ENCODE results near the gene PNLDC1. TPM values are rescaled to one million over a fixed set of nuclear protein-coding genes. Genes with fewer than 3 reads are reported as not detected.

Gene PNLDC1
- polyA plus RNA-seq, 1 donor from 2014 or later = not detected

- H3K4me3 ChIP-seq (ENCODE audit: low read length) = no peak overlapping the region
- H3K27ac ChIP-seq (ENCODE audit: low read length) = no peak overlapping the region
- H3K36me3 ChIP-seq (ENCODE audit: insufficient read depth, low read length) = peaks cover 22% of the 10 kb centered on the region
- no peak for TF ChIP-seq SMC3 (conservative IDR thresholded peaks at IDR 0.05; ENCODE audit: poor library complexity)
- TF ChIP-seq, protein P1, sequence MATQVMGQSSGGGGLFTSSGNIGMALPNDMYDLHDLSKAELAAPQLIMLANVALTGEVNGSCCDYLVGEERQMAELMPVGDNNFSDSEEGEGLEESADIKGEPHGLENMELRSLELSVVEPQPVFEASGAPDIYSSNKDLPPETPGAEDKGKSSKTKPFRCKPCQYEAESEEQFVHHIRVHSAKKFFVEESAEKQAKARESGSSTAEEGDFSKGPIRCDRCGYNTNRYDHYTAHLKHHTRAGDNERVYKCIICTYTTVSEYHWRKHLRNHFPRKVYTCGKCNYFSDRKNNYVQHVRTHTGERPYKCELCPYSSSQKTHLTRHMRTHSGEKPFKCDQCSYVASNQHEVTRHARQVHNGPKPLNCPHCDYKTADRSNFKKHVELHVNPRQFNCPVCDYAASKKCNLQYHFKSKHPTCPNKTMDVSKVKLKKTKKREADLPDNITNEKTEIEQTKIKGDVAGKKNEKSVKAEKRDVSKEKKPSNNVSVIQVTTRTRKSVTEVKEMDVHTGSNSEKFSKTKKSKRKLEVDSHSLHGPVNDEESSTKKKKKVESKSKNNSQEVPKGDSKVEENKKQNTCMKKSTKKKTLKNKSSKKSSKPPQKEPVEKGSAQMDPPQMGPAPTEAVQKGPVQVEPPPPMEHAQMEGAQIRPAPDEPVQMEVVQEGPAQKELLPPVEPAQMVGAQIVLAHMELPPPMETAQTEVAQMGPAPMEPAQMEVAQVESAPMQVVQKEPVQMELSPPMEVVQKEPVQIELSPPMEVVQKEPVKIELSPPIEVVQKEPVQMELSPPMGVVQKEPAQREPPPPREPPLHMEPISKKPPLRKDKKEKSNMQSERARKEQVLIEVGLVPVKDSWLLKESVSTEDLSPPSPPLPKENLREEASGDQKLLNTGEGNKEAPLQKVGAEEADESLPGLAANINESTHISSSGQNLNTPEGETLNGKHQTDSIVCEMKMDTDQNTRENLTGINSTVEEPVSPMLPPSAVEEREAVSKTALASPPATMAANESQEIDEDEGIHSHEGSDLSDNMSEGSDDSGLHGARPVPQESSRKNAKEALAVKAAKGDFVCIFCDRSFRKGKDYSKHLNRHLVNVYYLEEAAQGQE (IDR thresholded peaks at IDR 0.05; ENCODE audit: borderline replicate concordance) = no peak
- no peak for TF ChIP-seq MXI1 (conservative IDR thresholded peaks at IDR 0.05; ENCODE audit: poor library complexity, severe bottlenecking)
- TF ChIP-seq EP300 (conservative IDR thresholded peaks at IDR 0.05; ENCODE audit: poor library complexity, severe bottlenecking) = no peak
- TF ChIP-seq CTCF (IDR thresholded peaks at IDR 0.05; ENCODE audit: poor library complexity, severe bottlenecking) = no peak
- no peak for TF ChIP-seq RAD21 (conservative IDR thresholded peaks at IDR 0.05)
- TF ChIP-seq POLR2AphosphoS5 (IDR thresholded peaks at IDR 0.05) = no peak
- no peak for TF ChIP-seq TAF1 (IDR thresholded peaks at IDR 0.05; ENCODE audit: low read depth)
- TF ChIP-seq EZH2 (IDR thresholded peaks at IDR 0.05; ENCODE audit: borderline replicate concordance, insufficient read depth, low read length, poor library complexity, severe bottlenecking) = no peak
- H3K4me2 ChIP-seq (ENCODE audit: low read length) = no peak overlapping the region
- no peaks in the 10 kb centered on the region for H3K79me2 ChIP-seq (replicated peaks; ENCODE audit: insufficient read depth, low read length)
- H3K9ac ChIP-seq (ENCODE audit: low read length) = no peak overlapping the region
- H3K9me3 ChIP-seq (ENCODE audit: low read length) = no peaks in the 10 kb centered on the region
- no peaks in the 10 kb centered on the region for H3F3A ChIP-seq (ENCODE audit: insufficient read depth, low read length, poor library complexity, severe bottlenecking)
- no peaks in the 10 kb centered on the region for H4K20me1 ChIP-seq (ENCODE audit: insufficient read depth)
- H3K27me3 ChIP-seq (ENCODE audit: insufficient read depth, low read depth, low read length) = no peaks in the 10 kb centered on the region
- no peak overlapping the region for H2AFZ ChIP-seq (ENCODE audit: low read depth, low read length)
- no peaks in the 10 kb centered on the region for H3K9me2 ChIP-seq (ENCODE audit: insufficient read depth, low read length)
Observed at GRCh38 chr6:159778131-159778530, 21.9 kb upstream of the PNLDC1 start.

- Histone ChIP-seq H3K27ac (ENCODE audit: low read length) (no peak overlapping the region), H3K9me2 (ENCODE audit: insufficient read depth, low read length) (no peaks in the 10 kb centered on the region), H3K36me3 (ENCODE audit: insufficient read depth, low read length) (peaks cover 22% of the 10 kb centered on the region), H3K9me3 (ENCODE audit: low read length) (no peaks in the 10 kb centered on the region), H3K4me3 (ENCODE audit: low read length) (no peak overlapping the region), H3K4me2 (ENCODE audit: low read length) (no peak overlapping the region), H2AFZ (ENCODE audit: low read depth, low read length) (no peak overlapping the region), H4K20me1 (ENCODE audit: insufficient read depth) (no peaks in the 10 kb centered on the region), H3K79me2 (replicated peaks; ENCODE audit: insufficient read depth, low read length) (no peaks in the 10 kb centered on the region), H3F3A (ENCODE audit: insufficient read depth, low read length, poor library complexity, severe bottlenecking) (no peaks in the 10 kb centered on the region), H3K9ac (ENCODE audit: low read length) (no peak overlapping the region), H3K27me3 (ENCODE audit: insufficient read depth, low read depth, low read length) (no peaks in the 10 kb centered on the region)
- no peak for TF ChIP-seq SMC3 (conservative IDR thresholded peaks at IDR 0.05; ENCODE audit: poor library complexity)
- no peak for TF ChIP-seq POLR2AphosphoS5 (IDR thresholded peaks at IDR 0.05)
- TF ChIP-seq EZH2 (IDR thresholded peaks at IDR 0.05; ENCODE audit: borderline replicate concordance, insufficient read depth, low read length, poor library complexity, severe bottlenecking) = no peak
- no peak for TF ChIP-seq EP300 (conservative IDR thresholded peaks at IDR 0.05; ENCODE audit: poor library complexity, severe bottlenecking)
- no peak for TF ChIP-seq RAD21 (conservative IDR thresholded peaks at IDR 0.05)
- TF ChIP-seq TAF1 (IDR thresholded peaks at IDR 0.05; ENCODE audit: low read depth) = no peak
- TF ChIP-seq, protein P1 (IDR thresholded peaks at IDR 0.05; ENCODE audit: borderline replicate concordance) = no peak
- TF ChIP-seq CTCF (IDR thresholded peaks at IDR 0.05; ENCODE audit: poor library complexity, severe bottlenecking) = no peak
- no peak for TF ChIP-seq MXI1 (conservative IDR thresholded peaks at IDR 0.05; ENCODE audit: poor library complexity, severe bottlenecking)
Observed at GRCh38 chr6:159778542-159779103, 21.5 kb upstream of the PNLDC1 start.

All from neural cell (in vitro differentiated cells).